ENCODE results near the gene APBB2. TPM values are rescaled to one million over a fixed set of nuclear protein-coding genes. Genes with fewer than 3 reads are reported as not detected.

The APBB2 gene
- total and polyA plus RNA-seq, 10 of the 15 experiments (the other 5 are each of a cell fraction or from before 2014, with no cell fraction given) = 2.7 to 24.6 (median 19.0) TPM

GRCh38 chr4:40992472-40993295, 221.7 kb downstream of the APBB2 start (continued):
- no peak for TF ChIP-seq BCL3 (IDR thresholded peaks at IDR 0.05; ENCODE audit: borderline replicate concordance, insufficient read depth, low read depth, low read length, poor library complexity, severe bottlenecking)
- no peak for TF ChIP-seq CHD4 (IDR thresholded peaks at IDR 0.05)
- no peak for TF ChIP-seq BMI1 (IDR thresholded peaks at IDR 0.05; ENCODE audit: borderline replicate concordance)
- TF ChIP-seq SUPT20H (IDR thresholded peaks at IDR 0.05; ENCODE audit: borderline replicate concordance, control insufficient read depth, low read depth, low read length) = no peak
- TF ChIP-seq ZZZ3 (IDR thresholded peaks at IDR 0.05; ENCODE audit: control insufficient read depth, insufficient read length, low read depth) = no peak
- no peak for TF ChIP-seq HCFC1 (IDR thresholded peaks at IDR 0.05; ENCODE audit: low read length)
- no peak for TF ChIP-seq USF1 (IDR thresholded peaks at IDR 0.05; ENCODE audit: borderline replicate concordance, extremely low read length, insufficient read depth, low read depth, low read length)
- TF ChIP-seq NFIC (IDR thresholded peaks at IDR 0.05; ENCODE audit: low read depth, low read length) = no peak; the same call in none of the 2 replicates
- TF ChIP-seq TCF3 (IDR thresholded peaks at IDR 0.05; ENCODE audit: borderline replicate concordance, insufficient read depth, low read depth, low read length) = peak; percentile 30; the same call in 1 of the 2 replicates
- TF ChIP-seq DPF2 (IDR thresholded peaks at IDR 0.05) = no peak
- no peak for TF ChIP-seq ESRRA (IDR thresholded peaks at IDR 0.05; ENCODE audit: low read length)
- TF ChIP-seq CUX1 (IDR thresholded peaks at IDR 0.05; ENCODE audit: insufficient replicate concordance, low read depth, low read length) = no peak
- no peak for TF ChIP-seq NR2C2 (IDR thresholded peaks at IDR 0.05; ENCODE audit: borderline replicate concordance, control insufficient read depth, insufficient read length, low read depth)
- peak; percentile 60 for TF ChIP-seq MTA2 (IDR thresholded peaks at IDR 0.05; ENCODE audit: low read depth)
- TF ChIP-seq ZNF687 (IDR thresholded peaks at IDR 0.05) = peak; percentile 80
